H9 (cell line): Measurements from ENCODE around the gene PLIN3. TPM values are rescaled to one million over a fixed set of nuclear protein-coding genes. Genes with fewer than 3 reads are reported as not detected.
A peak's percentile ranks its signal among the peaks of the same experiment; 100 is the strongest.

ENCODE experiments used
- DNase-seq: peaks from one replicate; pipeline ENCODE4 v3.0.0-alpha.2; 2017
- H2AFZ ChIP-seq: one replicate; pipeline ENCODE4 v1.6.1; 2013; ENCODE audit warnings: mild to moderate bottlenecking, low read length, control low read depth, moderate library complexity
- H2AK5ac ChIP-seq: 2 replicates; pipeline ENCODE4 v1.6.1; 2013; ENCODE audit warnings: low read length, control low read depth, mixed read lengths; ENCODE audit not compliant: insufficient read length
- H2BK120ac ChIP-seq: one replicate; pipeline ENCODE4 v1.6.1; 2013; ENCODE audit warnings: low read depth, mild to moderate bottlenecking, low read length, control low read depth, inconsistent platforms; ENCODE audit not compliant: poor library complexity, severe bottlenecking
- H2BK12ac ChIP-seq: 2 replicates; pipeline ENCODE4 v1.6.1; 2013; ENCODE audit warnings: low read length, control low read depth, mixed read lengths, low read depth; ENCODE audit not compliant: insufficient read length
- H2BK15ac ChIP-seq: 2 replicates; pipeline ENCODE4 v1.6.1; 2013; ENCODE audit warnings: low read depth, low read length, control low read depth
- H2BK20ac ChIP-seq: one replicate; pipeline ENCODE4 v1.6.1; 2013; ENCODE audit warnings: low read depth, mild to moderate bottlenecking, low read length, control low read depth, inconsistent platforms; ENCODE audit not compliant: poor library complexity, severe bottlenecking
- H2BK5ac ChIP-seq: 2 replicates; pipeline ENCODE4 v1.6.1; 2013; ENCODE audit warnings: low read length, control low read depth, mixed read lengths; ENCODE audit not compliant: insufficient read length
- H3K14ac ChIP-seq: 2 replicates; pipeline ENCODE4 v1.6.1; 2013; ENCODE audit warnings: low read length, control low read depth; ENCODE audit not compliant: insufficient read depth
- H3K18ac ChIP-seq: 2 replicates; pipeline ENCODE4 v1.6.1; 2013; ENCODE audit warnings: low read depth, mild to moderate bottlenecking, mixed read lengths, low read length, control low read depth; ENCODE audit not compliant: insufficient read length
- H3K23ac ChIP-seq: 2 replicates; pipeline ENCODE4 v1.6.1; 2013; ENCODE audit warnings: low read length, control low read depth, mixed read lengths, low read depth; ENCODE audit not compliant: insufficient read length
- H3K23me2 ChIP-seq: 2 replicates; pipeline ENCODE4 v1.6.1; 2013; ENCODE audit warnings: low read depth, mild to moderate bottlenecking, mixed read lengths, low read length, control low read depth; ENCODE audit not compliant: insufficient read length, poor library complexity, severe bottlenecking
- H3K27ac ChIP-seq: 2 replicates; pipeline ENCODE4 v1.5.1; 2013; ENCODE audit warnings: low read length, control low read depth, mixed read lengths, low read depth; ENCODE audit not compliant: insufficient read length
- H3K27me3 ChIP-seq: 2 replicates; pipeline ENCODE4 v1.6.1; 2013; ENCODE audit warnings: low read length, control low read depth, inconsistent platforms; ENCODE audit not compliant: insufficient read depth
- H3K4ac ChIP-seq: 2 replicates; pipeline ENCODE4 v1.6.1; 2013; ENCODE audit warnings: low read depth, mild to moderate bottlenecking, control low read depth, inconsistent platforms, low read length, moderate library complexity
- H3K4me1 ChIP-seq: 2 replicates; pipeline ENCODE4 v1.6.1; 2013; ENCODE audit warnings: low read length, control low read depth, inconsistent platforms; ENCODE audit not compliant: insufficient read depth
- H3K4me2 ChIP-seq: 2 replicates; pipeline ENCODE4 v1.6.1; 2013; ENCODE audit warnings: low read length, control low read depth, mixed read lengths; ENCODE audit not compliant: insufficient read length, insufficient read depth
- H3K56ac ChIP-seq: 2 replicates; pipeline ENCODE4 v1.6.1; 2013; ENCODE audit warnings: low read depth, mild to moderate bottlenecking, mixed read lengths, low read length, control low read depth; ENCODE audit not compliant: insufficient read length
- H3K79me1 ChIP-seq: 2 replicates; pipeline ENCODE4 v1.6.1; 2013; ENCODE audit warnings: low read depth, mild to moderate bottlenecking, moderate library complexity, low read length, control low read depth, inconsistent platforms; ENCODE audit not compliant: insufficient read depth, poor library complexity, severe bottlenecking
- H3K79me2 ChIP-seq: 2 replicates; pipeline ENCODE4 v1.6.1; 2013; ENCODE audit warnings: low read length, control low read depth, inconsistent platforms; ENCODE audit not compliant: insufficient read depth
- H3K9ac ChIP-seq: 2 replicates; pipeline ENCODE4 v1.6.1; 2013; ENCODE audit warnings: low read length, control low read depth, mixed read lengths; ENCODE audit not compliant: insufficient read length; ENCODE audit errors: extremely low read depth
- H3K9me3 ChIP-seq: one replicate; pipeline ENCODE4 v1.6.1; 2013; ENCODE audit warnings: low read depth, low read length, inconsistent platforms; ENCODE audit not compliant: control insufficient read depth
- H3T11ph ChIP-seq: one replicate; pipeline ENCODE4 v1.6.1; 2013; ENCODE audit warnings: mild to moderate bottlenecking, low read length, control low read depth, inconsistent platforms
- H4K20me1 ChIP-seq: one replicate; pipeline ENCODE4 v1.6.1; 2013; ENCODE audit not compliant: control insufficient read depth, insufficient read length, insufficient read depth
- H4K5ac ChIP-seq: 2 replicates; pipeline ENCODE4 v1.6.1; 2013; ENCODE audit warnings: low read depth, mild to moderate bottlenecking, mixed read lengths, low read length, control low read depth; ENCODE audit not compliant: insufficient read length
- H4K8ac ChIP-seq: replicated peaks from 2 replicates; pipeline ENCODE4 v1.6.1; 2013; ENCODE audit warnings: low read length, control low read depth, mixed read lengths, low read depth; ENCODE audit not compliant: insufficient read length
- H4K91ac ChIP-seq: 2 replicates; pipeline ENCODE4 v1.6.1; 2013; ENCODE audit warnings: low read depth, mild to moderate bottlenecking, moderate library complexity, mixed read lengths, low read length, control low read depth; ENCODE audit not compliant: insufficient read length
- H3K27ac Mint-ChIP-seq, 3 experiments: 2 replicates in 2 of 3; 3 replicates in 1 of 3; pipeline ENCODE4 v1.8.0; 2020 to 2021; ENCODE audit warnings: mixed read lengths in 3 of 3, mild to moderate bottlenecking in 1 of 3, moderate library complexity in 1 of 3
- H3K27me3 Mint-ChIP-seq: 2 replicates; pipeline ENCODE4 v1.8.0; 2021; ENCODE audit warnings: low read depth, mild to moderate bottlenecking, moderate library complexity, mixed read lengths
- H3K36me3 Mint-ChIP-seq, 3 experiments: 2 replicates in 2 of 3; 3 replicates in 1 of 3; pipeline ENCODE4 v1.8.0; 2020 to 2021; ENCODE audit warnings: low read depth in 3 of 3, mixed read lengths in 3 of 3; ENCODE audit not compliant: insufficient read depth in 1 of 3
- H3K4me1 Mint-ChIP-seq, 2 experiments: 2 replicates each; pipeline ENCODE4 v1.8.0; 2020; ENCODE audit warnings: mixed read lengths in 2 of 2
- H3K4me3 Mint-ChIP-seq, 2 experiments: 2 replicates in 1 of 2; 3 replicates in 1 of 2; pipeline ENCODE4 v1.8.0; 2020 to 2021; ENCODE audit warnings: mild to moderate bottlenecking in 2 of 2, mixed read lengths in 2 of 2, moderate library complexity in 1 of 2
- H3K9me3 Mint-ChIP-seq, 2 experiments: 2 replicates in 1 of 2; 3 replicates in 1 of 2; pipeline ENCODE4 v1.8.0; 2020; ENCODE audit warnings: mild to moderate bottlenecking in 2 of 2, mixed read lengths in 2 of 2, moderate library complexity in 1 of 2
- WGBS: extraction: QIAGEN DNeasy Blood & Tissue Kit; methylation state at CpG from one replicate; pipeline ENCODE4 v1.1.7; 2013; ENCODE audit warnings: missing lambda C conversion rate, low lambda C conversion rate, mixed read lengths; ENCODE audit not compliant: insufficient read length; ENCODE audit errors: extremely low coverage; 5-methylcytosine and 5-hydroxymethylcytosine counted together
- total RNA-seq: library from RNA; stranded (reverse); gene quantifications from 2 replicates; pipeline ENCODE4 v1.2.1, GENCODE V29; 2021
- TF ChIP-seq, protein P1 (sequence below): fragments of 200-600 bp; sonication (generic); conservative IDR thresholded peaks from 3 replicates; pipeline ENCODE4 v1.8.0; 2021; ENCODE audit warnings: antibody characterized with exemption, mild to moderate bottlenecking

Gene PLIN3
- total RNA-seq, 1 experiment from 2014 or later, result 61.8 TPM

DNA sequence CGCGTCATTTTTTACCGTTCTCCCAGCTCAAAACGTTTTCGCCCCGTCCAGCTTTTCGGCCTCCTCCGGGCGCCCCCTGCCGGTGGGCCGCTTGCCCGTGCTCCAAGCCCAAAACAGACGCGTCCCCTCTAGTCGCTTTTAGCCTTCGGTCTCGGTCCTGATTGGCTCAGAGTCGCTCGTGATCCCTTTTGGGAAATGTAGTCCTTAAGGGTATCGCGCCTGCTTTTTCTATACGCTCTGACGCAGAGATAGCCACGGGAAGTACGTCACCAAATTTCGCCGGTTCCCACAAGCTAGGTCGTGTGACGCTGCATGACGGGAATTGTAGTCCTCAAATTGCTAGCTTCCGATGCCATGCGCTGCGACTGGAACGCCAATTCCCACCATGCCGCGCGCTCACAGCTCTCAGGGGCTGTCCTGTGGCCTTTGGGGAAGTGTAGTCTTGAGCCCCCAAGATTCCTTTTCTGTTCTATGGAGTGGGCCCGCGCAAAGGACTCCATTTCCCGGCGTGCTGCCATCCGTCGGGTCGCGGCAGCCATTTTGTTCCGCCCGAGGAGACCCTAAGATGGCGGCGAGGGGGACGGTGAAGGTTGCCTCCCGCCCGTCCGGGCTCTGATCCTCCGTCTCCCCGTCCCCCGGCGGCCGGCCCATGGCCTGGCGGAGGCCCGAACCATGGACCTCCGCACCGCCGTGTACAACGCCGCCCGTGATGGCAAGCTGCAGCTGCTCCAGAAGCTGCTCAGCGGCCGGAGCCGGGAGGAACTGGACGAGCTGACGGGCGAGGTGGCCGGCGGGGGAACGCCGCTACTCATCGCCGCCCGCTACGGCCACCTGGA is 76.1 kb downstream of the PLIN3 start, which contains the start of gene FEM1A:
Gene FEM1A, plus strand, starts transcription at position 552 of the 836 bp plus-strand sequence. Its CDS starts 121 bp downstream, at position 673.
- no peak within 1 kb of the TSS for H2BK15ac ChIP-seq
- no peaks in the 10 kb centered on the region for H3K23me2 ChIP-seq
- peak; percentile 100 for DNase-seq
- no peak within 1 kb of the TSS for H3T11ph ChIP-seq
- no peaks in the 10 kb centered on the region for H3K4me1 ChIP-seq
- TF ChIP-seq, protein P1, sequence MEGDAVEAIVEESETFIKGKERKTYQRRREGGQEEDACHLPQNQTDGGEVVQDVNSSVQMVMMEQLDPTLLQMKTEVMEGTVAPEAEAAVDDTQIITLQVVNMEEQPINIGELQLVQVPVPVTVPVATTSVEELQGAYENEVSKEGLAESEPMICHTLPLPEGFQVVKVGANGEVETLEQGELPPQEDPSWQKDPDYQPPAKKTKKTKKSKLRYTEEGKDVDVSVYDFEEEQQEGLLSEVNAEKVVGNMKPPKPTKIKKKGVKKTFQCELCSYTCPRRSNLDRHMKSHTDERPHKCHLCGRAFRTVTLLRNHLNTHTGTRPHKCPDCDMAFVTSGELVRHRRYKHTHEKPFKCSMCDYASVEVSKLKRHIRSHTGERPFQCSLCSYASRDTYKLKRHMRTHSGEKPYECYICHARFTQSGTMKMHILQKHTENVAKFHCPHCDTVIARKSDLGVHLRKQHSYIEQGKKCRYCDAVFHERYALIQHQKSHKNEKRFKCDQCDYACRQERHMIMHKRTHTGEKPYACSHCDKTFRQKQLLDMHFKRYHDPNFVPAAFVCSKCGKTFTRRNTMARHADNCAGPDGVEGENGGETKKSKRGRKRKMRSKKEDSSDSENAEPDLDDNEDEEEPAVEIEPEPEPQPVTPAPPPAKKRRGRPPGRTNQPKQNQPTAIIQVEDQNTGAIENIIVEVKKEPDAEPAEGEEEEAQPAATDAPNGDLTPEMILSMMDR, result peak; percentile 100
- peak within 1 kb of the TSS; percentile 85 for H3K9ac ChIP-seq
- no peak within 1 kb of the TSS for H2BK12ac ChIP-seq
- H3K18ac ChIP-seq, result peak within 1 kb of the TSS; percentile 69
- H4K5ac ChIP-seq, result no peak within 1 kb of the TSS
- Mint-ChIP-seq H3K27ac (peak within 1 kb of the TSS; percentile 58 to 94 (median 62); a peak in 4 of 7 replicates), H3K4me1 (peaks cover 2 to 12% of the 10 kb centered on the region in 2 experiments; a peak in 3 of 4 replicates), H3K27me3 (no peaks in the 10 kb centered on the region), H3K9me3 (no peaks in the 10 kb centered on the region), H3K36me3 (peaks cover 4 to 38% (median 35%) of the 10 kb centered on the region in 3 experiments; a peak in 6 of 7 replicates), H3K4me3 (peak within 1 kb of the TSS; percentile 73 to 86)
- H2BK5ac ChIP-seq, result no peak within 1 kb of the TSS
- H2BK120ac ChIP-seq, result no peak within 1 kb of the TSS
- no peak within 1 kb of the TSS for H3K56ac ChIP-seq
- peak within 1 kb of the TSS; percentile 72; the same call in 1 of the 2 replicates for H3K14ac ChIP-seq
- no peaks in the 10 kb centered on the region for H4K20me1 ChIP-seq
- H3K27ac ChIP-seq, result no peak within 1 kb of the TSS
- H3K23ac ChIP-seq, result no peak within 1 kb of the TSS
- no peaks in the 10 kb centered on the region for H3K79me1 ChIP-seq
- no peak within 1 kb of the TSS for H2BK20ac ChIP-seq
- no peak within 1 kb of the TSS for H4K91ac ChIP-seq
- H2AK5ac ChIP-seq, result no peak within 1 kb of the TSS
- H4K8ac ChIP-seq, result no peak within 1 kb of the TSS
- no CpG with 5 or more reads among the region's 80 CpGs for WGBS
- H3K4ac ChIP-seq, result no peak within 1 kb of the TSS; the same call in 1 of the 2 replicates
- no peak within 1 kb of the TSS for H2AFZ ChIP-seq
- H3K27me3 ChIP-seq, result no peaks in the 10 kb centered on the region
- H3K9me3 ChIP-seq, result no peaks in the 10 kb centered on the region
- H3K4me2 ChIP-seq, result peak within 1 kb of the TSS; percentile 57
- peaks cover 2% of the 10 kb centered on the region; the same call in 1 of the 2 replicates for H3K79me2 ChIP-seq

Other genes with a start within 250 kb of the PLIN3 start
- 3.5 and 4.2 TPM in 2 replicates for gene TNFAIP8L1, start 228.2 kb downstream of the PLIN3 start, total RNA-seq
- 43.4 and 47.0 TPM in 2 replicates for gene MYDGF, start 197.3 kb downstream of the PLIN3 start, total RNA-seq
- gene DPP9, start 143.8 kb downstream of the PLIN3 start, total RNA-seq, result 43.3 and 46.4 TPM in 2 replicates
- gene FEM1A, start 75.9 kb downstream of the PLIN3 start, total RNA-seq, result 20.0 and 21.0 TPM in 2 replicates
- gene TICAM1, start 36.0 kb downstream of the PLIN3 start, total RNA-seq, result 0.48 and 0.57 TPM in 2 replicates
- not detected in 2 replicates for gene ARRDC5, start 35.2 kb upstream of the PLIN3 start, total RNA-seq
- gene UHRF1, start 41.8 kb upstream of the PLIN3 start, total RNA-seq, result 106 and 111 TPM in 2 replicates
- 41.8 and 43.7 TPM in 2 replicates for gene KDM4B, start 101.4 kb upstream of the PLIN3 start, total RNA-seq